ENCODE results near the gene GMCL1.
A peak's percentile ranks its signal among the peaks of the same experiment; 100 is the strongest.
"Not testable (repeated sequence)": the region's sequence is repeated elsewhere in the genome, so short reads cannot be mapped to it uniquely, and the experiment has no call there.

GMCL1 gene

GRCh38 chr2:69830045-69830905, 815 bp downstream of the GMCL1 start:
- Histone ChIP-seq H3K4me1 (ENCODE audit: insufficient read depth, low read length, severe bottlenecking) (peaks cover 44% of the 10 kb centered on the region), H4K20me1 (ENCODE audit: insufficient read depth, low read length) (no peaks in the 10 kb centered on the region), H3K27me3 (ENCODE audit: insufficient read depth, low read length) (no peaks in the 10 kb centered on the region), H3K4me2 (ENCODE audit: low read length) (peak overlapping the region; percentile 84), H3K9ac (ENCODE audit: low read length) (peak overlapping the region; percentile 74), H3K36me3 (ENCODE audit: insufficient read depth, low read length) (peaks cover 17% of the 10 kb centered on the region; the same call in 1 of the 2 replicates), H3F3A (ENCODE audit: insufficient read depth, low read length) (no peaks in the 10 kb centered on the region), H3K27ac (ENCODE audit: low read depth, low read length, poor library complexity, severe bottlenecking) (no peak overlapping the region), H3K9me2 (ENCODE audit: low read depth, low read length) (no peaks in the 10 kb centered on the region), H3K4me3 (ENCODE audit: low read depth, low read length, poor library complexity, severe bottlenecking) (peak overlapping the region; percentile 83), H2AFZ (ENCODE audit: low read length) (no peak overlapping the region), H3K79me2 (ENCODE audit: insufficient read depth, low read length) (peaks cover 29% of the 10 kb centered on the region), H3K9me3 (ENCODE audit: low read length) (no peaks in the 10 kb centered on the region)
- no peak for TF ChIP-seq CTCF (IDR thresholded peaks at IDR 0.05; ENCODE audit: low read length)
- TF ChIP-seq EZH2 (IDR thresholded peaks at IDR 0.05; ENCODE audit: borderline replicate concordance, low read length): no peak

GRCh38 chr2:69830906-69831241, 1.4 kb downstream of the GMCL1 start:
- H3K9ac ChIP-seq (ENCODE audit: low read length): peak overlapping the region; percentile 74; the same call in 1 of the 2 replicates
- H3K79me2 ChIP-seq (ENCODE audit: insufficient read depth, low read length): peaks cover 34% of the 10 kb centered on the region
- not testable (repeated sequence) for H3K27ac ChIP-seq (ENCODE audit: low read depth, low read length, poor library complexity, severe bottlenecking); H3F3A ChIP-seq (ENCODE audit: insufficient read depth, low read length); H3K9me3 ChIP-seq (ENCODE audit: low read length); H2AFZ ChIP-seq (ENCODE audit: low read length); H4K20me1 ChIP-seq (ENCODE audit: insufficient read depth, low read length); H3K27me3 ChIP-seq (ENCODE audit: insufficient read depth, low read length); H3K9me2 ChIP-seq (ENCODE audit: low read depth, low read length)
- peaks cover 46% of the 10 kb centered on the region for H3K4me1 ChIP-seq (ENCODE audit: insufficient read depth, low read length, severe bottlenecking)
- peaks cover 17% of the 10 kb centered on the region; the same call in 1 of the 2 replicates for H3K36me3 ChIP-seq (ENCODE audit: insufficient read depth, low read length)
- peak overlapping the region; percentile 83 for H3K4me3 ChIP-seq (ENCODE audit: low read depth, low read length, poor library complexity, severe bottlenecking)
- H3K4me2 ChIP-seq (ENCODE audit: low read length): peak overlapping the region; percentile 84

GRCh38 chr2:69831354-69831905, 2.0 kb downstream of the GMCL1 start:
- Histone ChIP-seq H3K4me3 (ENCODE audit: low read depth, low read length, poor library complexity, severe bottlenecking) (peak overlapping the region; percentile 2), H4K20me1 (ENCODE audit: insufficient read depth, low read length) (no peaks in the 10 kb centered on the region), H3K9ac (ENCODE audit: low read length) (no peak overlapping the region)

More at GRCh38 chr2:69831354-69831905, 2.0 kb downstream of the GMCL1 start:
- Histone ChIP-seq H3K9me3 (ENCODE audit: low read length) (no peaks in the 10 kb centered on the region), H3K79me2 (ENCODE audit: insufficient read depth, low read length) (peaks cover 38% of the 10 kb centered on the region), H2AFZ (ENCODE audit: low read length) (no peak overlapping the region), H3K9me2 (ENCODE audit: low read depth, low read length) (no peaks in the 10 kb centered on the region), H3K4me1 (ENCODE audit: insufficient read depth, low read length, severe bottlenecking) (peaks cover 52% of the 10 kb centered on the region), H3F3A (ENCODE audit: insufficient read depth, low read length) (no peaks in the 10 kb centered on the region), H3K27ac (ENCODE audit: low read depth, low read length, poor library complexity, severe bottlenecking) (no peak overlapping the region), H3K27me3 (ENCODE audit: insufficient read depth, low read length) (no peaks in the 10 kb centered on the region), H3K36me3 (ENCODE audit: insufficient read depth, low read length) (peaks cover 17% of the 10 kb centered on the region; the same call in 1 of the 2 replicates), H3K4me2 (ENCODE audit: low read length) (peak overlapping the region; percentile 84; the same call in 1 of the 2 replicates)
- no peak for TF ChIP-seq CTCF (IDR thresholded peaks at IDR 0.05; ENCODE audit: low read length)
- no peak for TF ChIP-seq EZH2 (IDR thresholded peaks at IDR 0.05; ENCODE audit: borderline replicate concordance, low read length)
